Thoracic aorta (tissue), 2 donors: ENCODE results near the gene HOXB8. TPM values are rescaled to one million over a fixed set of nuclear protein-coding genes. Genes with fewer than 3 reads are reported as not detected.

Experiments used
- ATAC-seq: fragments of 150-250 bp; one replicate; pipeline ENCODE4 v1.8.0; 2017; ENCODE audit warnings: low read depth; ENCODE audit not compliant: insufficient number of reproducible peaks, low FRiP score
- DNase-seq: peaks from one replicate; pipeline ENCODE4 v3.0.0-alpha.2; 2020; ENCODE audit warnings: low spot score
- H3K27ac ChIP-seq, 2 donors: fragments of 200-600 bp; sonication (generic); 1 replicate in 1 of 2; 2 replicates in 1 of 2; pipeline ENCODE4 v1.5.1; 2016; ENCODE audit warnings: mild to moderate bottlenecking in 2 of 2, moderate library complexity in 2 of 2
- H3K27me3 ChIP-seq: fragments of 200-600 bp; sonication (generic); replicated peaks from 2 replicates; pipeline ENCODE4 v1.6.0; 2016; ENCODE audit warnings: mild to moderate bottlenecking; ENCODE audit not compliant: insufficient read depth
- H3K36me3 ChIP-seq: fragments of 200-600 bp; sonication (generic); one replicate; pipeline ENCODE4 v1.5.1; 2016
- H3K4me1 ChIP-seq, 2 donors: fragments of 200-600 bp; sonication (generic); 1 replicate in 1 of 2; 2 replicates in 1 of 2; pipeline versions ENCODE4 v1.5.1 to v1.6.0; 2016; ENCODE audit warnings: low read depth in 2 of 2, mild to moderate bottlenecking in 1 of 2; ENCODE audit not compliant: control insufficient read depth in 1 of 2
- H3K4me3 ChIP-seq: fragments of 200-600 bp; sonication (generic); 2 replicates; pipeline ENCODE4 v1.5.1; 2016; ENCODE audit warnings: mild to moderate bottlenecking
- H3K9me3 ChIP-seq: fragments of 200-600 bp; sonication (generic); 2 replicates; pipeline ENCODE4 v1.5.1; 2016
- total RNA-seq, 2 donors: library from RNA; depleted of rRNA; stranded (reverse); fragments of >200 nt; gene quantifications; one replicate each; pipeline versions ENCODE4 v1.1.0 to v1.2.3, GENCODE V29; 2016
- TF ChIP-seq, protein P1 (sequence below): fragments of 200-600 bp; sonication (generic); IDR thresholded peaks from one replicate; pipeline ENCODE4 v1.5.1; 2019; ENCODE audit warnings: antibody characterized with exemption

HOXB8 gene
- total RNA-seq, 2 donors from 2014 or later: 1.4 TPM; not detected in 1

DNA sequence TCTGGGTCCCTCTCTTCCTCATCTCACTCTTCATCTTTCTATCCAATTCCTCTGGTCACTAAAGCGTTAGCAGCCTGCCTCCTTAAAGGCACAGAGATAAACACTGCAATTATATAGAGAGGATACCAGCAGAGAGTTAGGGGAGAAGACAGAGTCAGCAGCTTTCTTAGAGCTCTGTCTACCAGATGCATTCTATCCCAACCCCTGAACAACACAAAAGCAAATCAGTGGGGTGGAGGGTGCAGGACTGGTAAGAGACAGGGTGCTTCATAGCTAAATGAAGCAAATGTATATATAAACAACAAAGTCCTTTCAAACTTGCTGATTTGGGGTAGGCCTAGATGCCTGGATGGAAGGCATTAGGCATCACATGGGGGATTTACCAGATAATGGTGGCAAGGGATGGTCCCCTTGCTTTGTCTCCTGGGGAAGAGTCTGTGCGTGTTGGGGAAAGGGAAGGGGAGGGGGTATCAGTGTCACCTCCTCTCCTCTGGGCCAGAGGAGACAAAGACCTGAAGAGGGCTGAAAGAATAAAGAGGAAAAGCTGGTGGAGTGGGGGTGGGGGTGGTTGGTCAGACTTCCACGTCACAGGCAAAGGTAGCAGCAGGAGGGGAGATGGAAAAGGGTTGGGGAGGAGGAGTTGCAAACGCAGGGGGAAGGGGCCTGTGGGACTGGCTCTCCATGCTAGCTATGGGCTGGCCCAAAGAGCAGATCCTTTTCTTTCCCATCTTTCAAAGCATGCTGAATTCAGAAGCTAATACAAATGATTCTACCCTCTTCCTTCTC, 49.0 kb downstream of the HOXB8 start:
- no peak for DNase-seq
- TF ChIP-seq, protein P1, sequence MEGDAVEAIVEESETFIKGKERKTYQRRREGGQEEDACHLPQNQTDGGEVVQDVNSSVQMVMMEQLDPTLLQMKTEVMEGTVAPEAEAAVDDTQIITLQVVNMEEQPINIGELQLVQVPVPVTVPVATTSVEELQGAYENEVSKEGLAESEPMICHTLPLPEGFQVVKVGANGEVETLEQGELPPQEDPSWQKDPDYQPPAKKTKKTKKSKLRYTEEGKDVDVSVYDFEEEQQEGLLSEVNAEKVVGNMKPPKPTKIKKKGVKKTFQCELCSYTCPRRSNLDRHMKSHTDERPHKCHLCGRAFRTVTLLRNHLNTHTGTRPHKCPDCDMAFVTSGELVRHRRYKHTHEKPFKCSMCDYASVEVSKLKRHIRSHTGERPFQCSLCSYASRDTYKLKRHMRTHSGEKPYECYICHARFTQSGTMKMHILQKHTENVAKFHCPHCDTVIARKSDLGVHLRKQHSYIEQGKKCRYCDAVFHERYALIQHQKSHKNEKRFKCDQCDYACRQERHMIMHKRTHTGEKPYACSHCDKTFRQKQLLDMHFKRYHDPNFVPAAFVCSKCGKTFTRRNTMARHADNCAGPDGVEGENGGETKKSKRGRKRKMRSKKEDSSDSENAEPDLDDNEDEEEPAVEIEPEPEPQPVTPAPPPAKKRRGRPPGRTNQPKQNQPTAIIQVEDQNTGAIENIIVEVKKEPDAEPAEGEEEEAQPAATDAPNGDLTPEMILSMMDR: no peak
- H3K36me3 ChIP-seq: no peaks in the 10 kb centered on the region
- H3K4me1 ChIP-seq: peaks cover 21 to 95% of the 10 kb centered on the region in 2 donors
- no peaks in the 10 kb centered on the region for H3K27me3 ChIP-seq
- H3K4me3 ChIP-seq: no peak overlapping the region
- no peak for ATAC-seq
- H3K9me3 ChIP-seq: no peaks in the 10 kb centered on the region
- H3K27ac ChIP-seq: no peak overlapping the region

DNA sequence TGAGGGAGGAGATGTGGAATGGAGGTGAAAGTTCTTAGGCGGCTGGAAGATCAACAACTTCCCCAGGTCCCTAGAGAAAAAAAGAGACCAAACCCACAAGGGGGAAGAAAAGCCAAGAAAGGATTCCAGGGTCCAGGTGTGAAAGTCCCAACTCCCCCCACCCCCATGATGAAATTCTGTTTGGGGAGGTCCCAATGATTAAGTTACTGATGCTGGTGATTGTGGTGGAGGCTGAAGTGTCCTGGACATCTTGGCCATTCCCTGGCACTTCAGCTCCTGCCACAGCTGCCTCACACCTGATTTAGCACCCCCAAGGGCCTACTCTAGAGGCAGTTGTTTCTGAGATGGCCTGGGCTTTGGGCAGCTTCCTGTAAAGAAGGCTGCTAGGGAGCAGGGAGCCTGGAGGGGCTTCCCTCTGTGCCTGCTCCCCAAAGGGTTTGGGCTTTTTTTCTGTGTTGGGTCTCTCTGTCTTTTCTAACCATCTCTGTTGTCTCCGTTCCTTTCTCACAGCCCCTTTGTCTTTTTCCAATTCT, 50.0 kb downstream of the HOXB8 start:
- Histone ChIP-seq H3K4me3 (peak overlapping the region; percentile 69), H3K9me3 (no peaks in the 10 kb centered on the region), H3K27me3 (no peaks in the 10 kb centered on the region), H3K4me1 (peaks cover 20 to 96% of the 10 kb centered on the region in 2 donors), H3K27ac (no peak overlapping the region), H3K36me3 (no peaks in the 10 kb centered on the region)
- TF ChIP-seq, protein P1: no peak
- ATAC-seq: no peak
- DNase-seq: no peak

DNA sequence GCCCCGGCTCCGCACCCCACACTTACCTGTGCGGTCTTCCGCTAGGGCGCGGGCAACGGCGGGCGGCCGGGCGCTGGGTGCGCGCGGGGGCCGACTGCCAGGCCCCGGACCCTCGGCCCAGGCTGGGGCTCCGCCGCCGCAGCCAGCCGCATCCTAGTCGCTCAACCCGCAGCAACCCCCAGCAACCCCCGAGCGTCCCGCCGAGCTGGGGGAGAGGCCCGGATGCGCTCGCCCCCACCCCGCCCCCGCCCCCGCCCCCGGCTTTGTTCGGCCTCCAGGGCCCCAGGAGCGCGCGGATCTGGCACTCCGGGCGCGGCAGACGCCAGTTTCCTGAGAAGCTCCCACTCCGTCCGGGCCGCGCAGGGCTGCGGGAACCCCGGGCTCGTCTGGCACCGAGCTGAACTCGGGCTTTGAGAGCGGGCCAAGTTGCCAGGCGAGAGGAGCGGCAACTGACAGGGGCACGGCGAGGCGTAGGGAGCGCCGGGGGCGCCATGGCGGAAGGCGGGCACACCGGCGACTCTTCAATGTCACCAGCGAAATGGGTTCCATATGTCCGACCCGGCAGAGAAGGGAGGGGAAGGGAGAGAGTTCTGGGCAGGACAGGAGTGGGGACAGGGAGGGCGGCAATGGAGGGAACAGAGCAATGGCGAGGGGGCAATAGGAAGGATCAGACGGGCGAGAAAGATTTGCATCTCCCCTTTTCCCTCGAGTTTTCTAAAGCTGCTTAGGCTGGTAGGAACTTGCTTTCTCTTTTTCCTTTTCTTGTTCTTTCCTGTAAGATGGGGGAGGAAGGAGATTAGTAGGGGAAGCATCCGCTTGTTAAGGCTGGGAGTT, 50.7 kb downstream of the HOXB8 start:
- no peak for ATAC-seq

DNA sequence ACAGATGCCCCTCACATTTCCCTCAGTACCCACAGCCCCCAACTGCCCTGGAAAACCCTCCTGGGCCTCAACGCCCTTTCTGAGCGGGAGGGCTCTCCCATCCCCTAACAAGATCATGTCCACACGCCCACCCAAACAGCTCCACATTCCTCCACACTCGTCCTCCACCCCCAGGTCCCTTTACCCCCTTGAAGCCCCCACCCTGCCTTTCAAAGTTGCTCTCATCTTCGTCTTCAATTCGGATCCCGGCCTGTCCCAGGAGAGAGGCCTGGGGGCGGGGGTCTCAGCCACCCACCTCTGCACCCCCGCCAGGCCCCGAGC, 51.3 kb downstream of the HOXB8 start:
- no peaks in the 10 kb centered on the region for H3K9me3 ChIP-seq
- peak overlapping the region in 1 of 2 donors; percentile 42 for H3K27ac ChIP-seq
- DNase-seq (no peak), ATAC-seq (no peak)
- H3K4me1 ChIP-seq: peaks cover 14 to 96% of the 10 kb centered on the region in 2 donors
- H3K4me3 ChIP-seq: peak overlapping the region; percentile 69
- no peaks in the 10 kb centered on the region for H3K36me3 ChIP-seq
- TF ChIP-seq, protein P1: no peak
- H3K27me3 ChIP-seq: no peaks in the 10 kb centered on the region

More for the DNA sequence above, 50.7 kb downstream of the HOXB8 start:
- H3K27ac ChIP-seq: peak overlapping the region in 1 of 2 donors; percentile 43
- H3K27me3 ChIP-seq: no peaks in the 10 kb centered on the region
- no peaks in the 10 kb centered on the region for H3K9me3 ChIP-seq
- TF ChIP-seq, protein P1: no peak
- peaks cover 17 to 96% of the 10 kb centered on the region in 2 donors for H3K4me1 ChIP-seq
- H3K4me3 ChIP-seq: peak overlapping the region; percentile 69
- no peak for DNase-seq
- no peaks in the 10 kb centered on the region for H3K36me3 ChIP-seq

DNA sequence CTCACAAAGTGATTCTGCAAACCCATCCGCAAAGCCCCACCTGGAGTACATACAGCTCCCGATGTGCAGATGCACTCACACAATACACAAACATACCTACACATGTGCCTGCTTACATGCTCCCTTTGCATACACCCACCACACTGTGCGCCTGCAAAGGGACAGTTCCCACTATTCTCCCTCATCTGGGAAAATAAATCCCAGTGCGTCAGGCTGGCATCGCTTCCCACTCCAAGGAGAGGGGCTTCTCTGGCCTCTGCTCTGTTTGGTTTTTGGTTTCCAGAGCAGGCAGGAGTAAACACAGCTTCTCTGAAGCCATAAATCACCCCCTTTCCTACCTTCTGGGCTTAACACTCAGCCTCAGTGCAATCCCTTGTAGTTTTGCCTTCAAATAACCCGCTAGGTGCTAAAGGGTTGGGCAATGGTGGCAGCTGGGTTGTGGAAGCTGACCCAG, 51.7 kb downstream of the HOXB8 start:
- TF ChIP-seq, protein P1: no peak
- no peaks in the 10 kb centered on the region for H3K9me3 ChIP-seq
- DNase-seq (no peak), ATAC-seq (no peak)
- H3K4me3 ChIP-seq: peak overlapping the region; percentile 69
- no peaks in the 10 kb centered on the region for H3K36me3 ChIP-seq
- H3K27me3 ChIP-seq: no peaks in the 10 kb centered on the region
- H3K4me1 ChIP-seq: peaks cover 14 to 96% of the 10 kb centered on the region in 2 donors
- peak overlapping the region in 1 of 2 donors; percentile 42 for H3K27ac ChIP-seq
